ENCODE measurements around the gene PIP5K1A. TPM values are rescaled to one million over a fixed set of nuclear protein-coding genes. Genes with fewer than 3 reads are reported as not detected.

Gene PIP5K1A
- total and polyA plus RNA-seq, 2 of the 8 experiments (the other 6 are each of a cell fraction or from before 2014, with no cell fraction given) = 87.5 to 105 TPM

- TF ChIP-seq, protein P1, sequence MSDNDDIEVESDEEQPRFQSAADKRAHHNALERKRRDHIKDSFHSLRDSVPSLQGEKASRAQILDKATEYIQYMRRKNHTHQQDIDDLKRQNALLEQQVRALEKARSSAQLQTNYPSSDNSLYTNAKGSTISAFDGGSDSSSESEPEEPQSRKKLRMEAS (IDR thresholded peaks at IDR 0.05) = no peak
- TF ChIP-seq CHD1 (IDR thresholded peaks at IDR 0.05; ENCODE audit: low read depth, low read length) = no peak
These were observed 40.1 kb downstream of the PIP5K1A start (continued) for GRCh38 chr1:151238467-151238739.

Data from H1 (cell line).